ENCODE data around the gene LYL1. TPM values are rescaled to one million over a fixed set of nuclear protein-coding genes. Genes with fewer than 3 reads are reported as not detected.

LYL1 gene
- total and polyA plus RNA-seq, 9 of the 15 experiments (the other 6 are each of a cell fraction or from before 2014, with no cell fraction given): 1.3 to 266 (median 34.0) TPM

- no TSS peak for BruUV-seq (replicated peaks)
- no peak for DNase-seq (ENCODE audit: extremely low read depth in 1 of 4, low spot score in 3 of 4)
- 98% methylated on average over 7 of the region's 10 CpGs for WGBS (ENCODE audit: insufficient coverage, low coverage, missing lambda C conversion rate)
- intact Hi-C loops (cut with micrococcal nuclease) (no loop called here), in situ Hi-C loops (cut with MboI) (no loop called here)
- H3K9ac ChIP-seq (ENCODE audit: insufficient read depth in 1 of 2, low read depth in 2 of 2, low read length in 2 of 2): peak overlapping the region in 1 of 2 experiments; percentile 14; a peak in 1 of 4 replicates
- TF ChIP-seq ZNF586 (CRISPR knock-in tag; conservative IDR thresholded peaks at IDR 0.05) (no peak), GABPB1 (CRISPR knock-in tag; IDR thresholded peaks at IDR 0.05) (no peak), POLR2G (IDR thresholded peaks at IDR 0.05; ENCODE audit: low read depth, low read length) (peak; percentile 25; the same call in 1 of the 2 replicates), ZBTB9 (CRISPR knock-in tag; IDR thresholded peaks at IDR 0.05) (no peak), TBL1XR1 (IDR thresholded peaks at IDR 0.05; ENCODE audit: low read length in 2 of 2) (no peak), RBM25 (IDR thresholded peaks at IDR 0.05; ENCODE audit: low read depth, low read length, severe bottlenecking) (no peak), RBFOX2 (IDR thresholded peaks at IDR 0.05; ENCODE audit: low read depth, low read length) (peak; percentile 49), HMG20A (CRISPR knock-in tag; conservative IDR thresholded peaks at IDR 0.05) (no peak), KLF16 (IDR thresholded peaks at IDR 0.05) (no peak)
- no peaks in the 10 kb centered on the region for H3K9me3 ChIP-seq (replicated peaks; ENCODE audit: control insufficient read depth, insufficient read depth, low read depth, low read length)
- no peak overlapping the region for H3K4me3 ChIP-seq
- no peaks in the 10 kb centered on the region for H3K27me3 ChIP-seq (ENCODE audit: control insufficient read depth in 2 of 2, insufficient read depth in 2 of 2, low read length in 2 of 2)
- H3K4me2 ChIP-seq (ENCODE audit: insufficient read depth, low read length): no peak overlapping the region
- POLR2A ChIA-PET: interaction anchor here (1.0 to 1.2 kb wide), 2 partner anchors 11 to 41 kb away, joined by 3 read pairs; no protein-coding TSS in a partner anchor
- ATAC-seq: no peak
- peaks cover 0 to 31% of the 10 kb centered on the region in 2 experiments; a peak in 3 of 5 replicates for H3K4me1 ChIP-seq (replicated peaks in 1 of 2; ENCODE audit: control insufficient read depth in 2 of 2, insufficient read depth in 2 of 2, low read length in 2 of 2)
- no peaks in the 10 kb centered on the region for H3K9me1 ChIP-seq (ENCODE audit: control insufficient read depth, insufficient read depth, low read length)
- peaks cover 61% of the 10 kb centered on the region for H3K36me3 ChIP-seq (ENCODE audit: control insufficient read depth, insufficient read depth, low read length)
- CTCF ChIA-PET (ENCODE audit: low intra/inter-chr PET ratio): no interaction called here
- no peaks in the 10 kb centered on the region for H4K20me1 ChIP-seq (replicated peaks; ENCODE audit: control insufficient read depth, insufficient read depth, low read length)
- FAIRE-seq: no peak
- H3K27ac ChIP-seq (ENCODE audit: extremely low read depth, low read depth, low read length): no peak overlapping the region
- H2AFZ ChIP-seq (ENCODE audit: low read depth, low read length): no peak overlapping the region
- peaks cover 30% of the 10 kb centered on the region for H3K79me2 ChIP-seq (ENCODE audit: control insufficient read depth, insufficient read depth, low read length)
Observed at GRCh38 chr19:13112555-13112954, 9.9 kb upstream of the LYL1 start.

Data from K562 (cell line).